Activated CD4-positive, CD25-positive, alpha-beta regulatory T cell treated with anti-CD3 and anti-CD28 coated beads, Interleukin-2, amount 50 U/mL, for 72 hours (primary cell): ENCODE measurements around the gene IFNE.

Source experiments
- DNase-seq: peaks from one replicate; pipeline ENCODE4 v3.0.0; 2021

The IFNE gene

GRCh38 chr9:21482213-21482612 is at the start of gene IFNE:
IFNE (minus strand) TSS chr9:21482313; CDS start chr9:21481694, 619 bp downstream.
- DNase-seq: no peak

DNA sequence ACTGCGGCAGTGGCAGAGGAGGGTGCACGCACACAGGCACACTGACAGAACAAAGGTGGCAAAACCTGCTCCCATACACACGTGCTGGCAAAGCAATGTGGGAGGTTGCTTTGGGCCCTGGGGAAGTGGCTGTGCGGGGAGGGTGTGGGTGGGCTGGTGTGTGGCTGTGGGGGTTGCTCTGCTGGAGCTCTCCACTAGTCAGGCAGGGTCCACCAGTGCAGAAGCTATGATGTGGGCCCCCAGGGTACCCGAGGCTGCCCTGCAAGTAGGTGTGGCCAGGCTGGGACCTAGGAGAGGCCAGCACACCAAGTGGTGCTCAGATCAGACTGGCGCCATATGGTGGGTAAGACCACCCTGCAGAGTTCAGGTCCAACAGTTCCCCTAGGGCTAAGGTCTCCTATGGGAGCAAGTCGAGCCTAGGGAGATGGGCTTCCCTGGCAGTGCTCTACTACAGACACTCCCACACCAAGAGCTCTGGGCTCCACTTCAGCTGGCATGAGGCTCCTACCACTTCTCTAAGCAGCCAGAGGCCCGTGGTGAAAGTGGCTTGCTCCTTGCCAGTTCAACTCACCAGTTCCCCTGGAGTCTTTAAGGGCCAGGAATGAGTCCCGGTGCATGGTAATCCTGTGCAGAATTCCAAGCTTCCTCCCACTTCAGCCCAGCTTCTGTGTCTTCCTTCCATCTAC is 46.2 kb upstream of the IFNE start:
- DNase-seq: no peak

DNA sequence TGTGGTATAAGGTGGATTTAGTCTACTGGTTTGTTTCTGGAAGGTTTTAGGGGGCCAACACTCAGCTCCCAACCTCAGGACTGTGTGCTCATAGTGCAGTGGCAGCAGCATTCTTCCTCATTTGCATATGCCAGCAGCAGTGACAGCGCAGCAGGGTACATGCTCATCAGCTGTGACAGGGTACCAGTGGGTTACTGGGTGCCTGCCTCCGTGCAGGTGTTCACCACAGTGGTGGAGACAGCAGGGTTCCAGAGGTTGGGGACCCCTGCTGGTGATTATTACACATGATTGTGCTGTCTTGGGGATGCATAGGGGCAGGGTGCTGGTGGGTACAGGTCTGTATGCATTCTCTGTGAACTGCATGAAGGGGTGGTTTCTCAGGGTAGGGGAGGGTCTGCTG is 45.5 kb upstream of the IFNE start:
- DNase-seq: no peak

DNA sequence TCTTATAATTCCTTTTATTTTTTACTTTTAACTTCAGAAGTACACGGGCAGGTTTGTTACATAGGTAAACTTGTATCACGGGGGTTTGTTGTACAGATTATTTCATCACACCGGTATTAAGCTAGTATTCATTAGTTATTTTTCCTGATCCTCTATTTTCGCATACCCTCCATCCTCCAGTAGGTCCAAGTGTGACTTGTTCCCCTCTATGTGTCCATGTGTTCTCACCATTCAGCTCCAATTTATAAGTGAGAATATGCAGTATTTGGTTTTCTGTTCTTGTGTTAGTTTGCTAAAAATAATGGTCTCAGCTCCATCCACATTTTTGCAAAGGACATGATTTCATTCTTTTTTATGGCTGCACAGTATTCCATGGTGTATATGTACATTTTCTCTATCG is 43.1 kb upstream of the IFNE start:
- no peak for DNase-seq

- DNase-seq: no peak
Measured at GRCh38 chr9:21524099-21524830, 42.2 kb upstream of the IFNE start.

DNA sequence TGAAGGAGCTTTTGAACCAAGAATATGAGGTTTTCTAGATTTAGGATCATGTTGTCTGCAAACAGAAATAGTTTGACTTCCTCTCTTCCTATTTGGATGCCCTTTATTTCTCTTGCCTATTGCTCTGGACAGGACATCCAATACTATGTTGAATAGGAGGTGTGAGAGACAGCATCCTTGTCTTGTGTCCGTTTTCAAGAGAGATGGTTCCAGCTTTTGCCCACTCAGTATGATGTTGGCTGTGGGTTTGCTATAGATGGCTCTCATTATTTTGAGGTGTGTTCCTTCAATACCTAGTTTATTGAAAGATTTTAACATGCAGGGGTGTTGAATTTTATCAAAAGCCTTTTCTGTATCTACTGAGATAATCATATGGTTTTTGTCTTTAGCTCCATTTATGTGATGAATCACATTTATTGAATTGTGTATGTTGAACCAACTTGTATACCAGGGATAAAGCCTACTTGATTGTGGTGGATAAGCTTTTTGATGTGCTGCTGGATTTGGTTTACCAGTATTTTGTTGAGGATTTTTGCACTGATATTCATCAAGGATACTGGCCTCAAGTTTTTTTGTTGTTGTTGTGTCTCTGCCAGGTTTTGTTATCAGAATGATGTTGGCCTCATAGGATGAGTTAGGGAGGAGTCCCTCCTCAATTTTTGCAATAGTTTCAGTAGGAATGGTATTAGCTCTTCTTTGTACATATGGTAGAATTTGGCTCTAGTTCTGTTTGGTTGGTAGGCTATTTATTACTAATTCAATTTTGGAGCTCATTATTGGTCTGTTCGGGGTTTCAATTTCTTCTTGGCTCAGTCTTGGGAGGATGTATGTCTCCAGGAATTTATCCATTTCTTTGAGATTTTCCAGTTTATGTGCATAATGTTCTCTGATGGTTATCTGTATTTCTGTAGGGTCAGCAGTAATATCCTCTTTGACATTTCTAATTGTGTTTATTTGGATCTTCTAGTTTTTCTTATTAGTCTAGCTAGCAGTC is 41.2 kb upstream of the IFNE start:
- DNase-seq: no peak

- no peak for DNase-seq
Measured at GRCh38 chr9:21522348-21522747, 40.2 kb upstream of the IFNE start.

GRCh38 chr9:21521448-21521847 is 39.3 kb upstream of the IFNE start:
- DNase-seq: no peak

DNA sequence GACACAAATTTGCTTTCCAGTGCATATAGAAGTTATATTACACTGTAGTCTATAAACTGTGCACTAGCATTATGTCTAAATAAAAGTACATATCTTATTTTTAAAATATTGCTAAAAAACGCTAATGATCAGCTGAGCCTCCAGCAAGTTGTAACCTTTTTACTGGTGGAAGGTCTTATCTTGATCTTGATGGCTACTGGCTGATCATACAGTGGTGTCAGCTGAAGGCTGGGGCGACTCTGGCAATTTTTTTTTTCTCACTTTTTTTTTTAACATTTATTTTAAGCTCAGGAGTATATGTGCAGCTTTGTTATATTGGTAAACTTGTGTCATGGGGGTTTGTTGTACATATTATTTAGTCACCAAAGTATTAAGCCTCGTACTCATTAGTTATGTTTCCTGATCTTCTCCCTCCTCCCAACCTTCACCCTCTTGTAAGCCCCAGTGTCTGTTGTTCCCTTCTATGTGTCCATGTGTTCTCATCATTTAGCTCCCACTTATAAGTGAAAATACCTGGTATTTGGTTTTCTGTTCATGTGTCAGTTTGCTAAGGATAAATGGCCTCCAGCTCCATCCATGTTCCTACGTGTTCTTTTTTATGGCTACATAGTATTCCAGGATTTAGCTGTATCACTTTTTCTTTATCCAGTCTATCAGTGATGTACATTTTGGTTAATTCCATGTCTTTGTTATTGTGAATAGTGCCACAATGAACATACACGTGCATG is 38.6 kb upstream of the IFNE start:
- no peak for DNase-seq

DNA sequence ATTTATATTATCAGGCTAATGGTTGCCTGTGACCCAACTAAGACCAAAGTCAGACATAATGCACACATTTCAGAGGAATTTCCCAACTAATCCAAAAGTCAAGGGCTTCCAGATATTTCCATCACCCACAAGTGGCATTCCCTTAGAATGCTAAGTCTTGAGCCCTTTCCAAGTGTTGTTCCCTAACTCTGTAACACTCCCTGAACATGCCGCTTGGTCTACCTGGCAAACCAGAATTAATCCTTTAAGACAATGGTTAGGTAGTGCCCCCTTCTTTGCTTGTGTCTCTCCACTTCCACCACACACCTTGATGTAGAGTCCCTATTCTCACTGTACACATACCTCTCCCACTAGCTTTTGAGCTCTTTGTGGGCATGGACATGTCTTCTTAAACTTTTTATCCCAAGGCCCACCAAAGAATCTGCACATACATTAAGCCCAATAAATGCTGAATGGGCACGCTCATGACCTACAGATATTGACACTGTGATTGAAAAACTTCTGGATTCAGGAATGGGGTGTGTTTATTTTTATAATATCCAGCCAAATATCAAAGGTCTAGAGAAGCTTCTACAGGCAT is 37.8 kb upstream of the IFNE start:
- DNase-seq: no peak

DNA sequence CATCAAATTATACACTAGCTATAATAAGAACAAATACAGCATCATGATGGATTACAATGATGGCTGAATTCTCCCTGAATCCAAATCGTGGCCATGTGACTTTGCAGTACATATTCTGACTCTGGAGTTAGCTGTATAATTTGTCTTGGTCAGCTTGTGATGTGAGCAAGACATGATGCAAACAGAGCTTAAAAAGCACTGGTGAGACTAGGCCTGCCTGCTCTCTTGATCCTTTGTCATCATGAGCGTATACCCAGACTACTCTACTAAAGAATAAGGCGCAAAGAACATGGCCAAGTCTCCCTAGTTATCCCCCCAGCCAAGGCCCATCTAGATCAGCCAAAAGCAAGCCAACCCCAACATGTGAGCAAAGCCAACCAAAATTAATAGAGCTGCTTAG is 34.7 kb upstream of the IFNE start:
- DNase-seq: no peak

- no peak for DNase-seq
Measured at GRCh38 chr9:21513431-21513830, 31.3 kb upstream of the IFNE start.

DNA sequence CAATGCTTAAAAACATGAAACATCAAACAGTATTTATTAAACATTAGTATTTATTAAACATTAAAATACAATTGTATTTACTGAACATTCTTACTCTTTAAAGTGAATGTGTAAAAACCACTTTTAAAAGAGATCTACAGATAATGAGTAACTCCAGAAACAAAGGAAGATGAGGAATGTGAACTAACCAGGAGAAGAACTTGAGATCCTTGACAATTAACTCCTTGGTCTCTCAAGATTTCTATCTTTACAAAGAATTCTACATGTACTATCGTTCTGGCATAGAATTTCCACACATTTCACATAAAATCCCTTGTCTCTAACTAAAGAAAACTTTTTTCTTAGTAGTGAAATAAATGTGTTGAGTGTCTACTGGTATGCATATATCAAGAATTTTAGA is 28.7 kb upstream of the IFNE start:
- DNase-seq: no peak

GRCh38 chr9:21507483-21507790 is 25.3 kb upstream of the IFNE start:
- no peak for DNase-seq

DNA sequence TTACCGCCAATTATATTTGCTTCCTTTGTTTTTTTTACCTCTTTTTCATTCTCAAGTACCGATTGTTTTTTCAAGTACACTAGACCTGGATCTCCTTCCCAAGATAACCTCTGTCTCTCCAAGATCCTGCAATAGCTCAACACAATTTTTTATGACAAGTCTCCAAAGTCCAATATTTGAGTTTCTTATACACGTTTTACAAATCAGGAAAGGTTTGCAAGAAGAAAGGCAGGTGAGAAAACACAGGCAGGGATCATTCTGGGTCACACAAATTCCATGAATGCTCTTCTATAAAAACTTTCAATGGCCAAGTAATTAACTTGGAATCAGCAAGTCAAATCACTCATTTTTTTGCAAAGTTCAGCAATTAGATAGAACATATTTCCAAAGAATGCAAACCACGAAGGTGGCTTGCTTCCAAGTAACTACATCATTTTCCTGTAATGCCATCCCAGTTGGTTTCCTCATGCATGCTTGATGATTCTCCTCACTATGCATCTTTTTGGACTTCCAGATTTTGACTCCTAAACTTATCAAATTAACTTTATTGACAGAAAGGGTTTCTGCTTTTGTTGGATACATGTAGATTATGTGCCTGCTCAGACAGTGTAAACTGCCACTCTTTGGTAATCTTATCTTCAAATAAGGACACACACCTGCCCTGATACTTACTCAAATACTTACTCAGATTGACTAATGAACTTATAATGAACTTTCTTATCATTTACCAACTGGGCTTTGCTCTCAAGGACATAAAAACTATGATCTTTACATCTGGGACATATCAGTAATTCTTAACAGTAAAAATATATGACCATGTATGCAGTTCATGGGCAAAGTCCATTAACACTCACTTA is 24.7 kb upstream of the IFNE start:
- no peak for DNase-seq

DNA sequence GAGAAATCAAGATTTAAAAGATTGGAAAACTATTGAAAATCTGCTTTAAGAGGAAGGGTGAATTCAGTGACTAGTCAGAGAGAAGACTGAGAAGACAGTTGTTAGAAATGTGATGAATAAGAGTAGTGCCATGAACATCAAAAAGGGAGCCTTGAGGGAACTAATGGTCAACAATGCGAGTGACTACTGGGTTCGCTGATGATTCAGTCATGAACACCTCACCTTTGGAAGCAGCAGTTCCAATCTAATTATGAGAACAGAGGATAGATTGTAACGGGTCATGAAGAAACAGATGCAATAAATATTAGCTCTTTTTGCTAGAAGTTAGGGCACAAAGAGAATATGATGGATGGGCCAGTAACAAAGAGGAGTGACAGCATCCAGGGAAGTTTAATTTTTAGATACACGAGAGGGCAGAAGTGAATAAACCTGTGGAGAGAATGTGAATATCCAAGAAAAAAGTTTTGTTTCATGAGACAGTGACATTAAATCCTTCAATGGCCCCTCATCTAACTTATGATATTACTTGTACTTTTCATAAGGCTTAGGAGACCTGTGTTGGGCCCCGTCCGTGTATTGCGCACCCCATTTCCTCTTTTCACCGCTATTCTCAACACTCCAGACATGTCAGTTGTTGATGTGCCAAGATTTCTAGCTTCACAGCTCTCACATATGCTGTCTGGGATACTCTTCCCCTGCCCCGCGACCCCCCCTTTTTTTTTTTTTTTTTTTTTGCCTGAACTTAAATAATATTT is 23.5 kb upstream of the IFNE start:
- DNase-seq: no peak

- no peak for DNase-seq
Measured at GRCh38 chr9:21504894-21505293, 22.8 kb upstream of the IFNE start.

DNA sequence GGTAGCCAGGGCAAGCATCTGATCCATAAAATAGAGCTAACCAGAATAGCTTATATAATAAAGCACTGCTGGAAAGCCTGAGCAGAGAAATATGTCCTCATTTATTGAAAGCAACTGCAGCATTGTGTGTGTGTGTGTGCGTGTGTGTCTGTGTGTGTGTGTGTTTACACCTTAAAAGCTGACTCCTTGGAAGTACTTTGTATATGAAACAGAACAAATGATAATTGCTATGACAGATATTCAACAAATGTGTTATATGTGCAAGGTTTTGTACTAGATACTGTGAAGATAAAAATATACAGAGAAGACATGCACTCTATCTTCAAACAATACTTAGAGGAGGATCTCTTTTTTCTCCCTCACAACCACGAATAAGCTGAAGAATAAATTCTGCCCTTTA is 22.0 kb upstream of the IFNE start:
- DNase-seq: no peak

GRCh38 chr9:21502586-21502985 is 20.5 kb upstream of the IFNE start:
- no peak for DNase-seq

DNA sequence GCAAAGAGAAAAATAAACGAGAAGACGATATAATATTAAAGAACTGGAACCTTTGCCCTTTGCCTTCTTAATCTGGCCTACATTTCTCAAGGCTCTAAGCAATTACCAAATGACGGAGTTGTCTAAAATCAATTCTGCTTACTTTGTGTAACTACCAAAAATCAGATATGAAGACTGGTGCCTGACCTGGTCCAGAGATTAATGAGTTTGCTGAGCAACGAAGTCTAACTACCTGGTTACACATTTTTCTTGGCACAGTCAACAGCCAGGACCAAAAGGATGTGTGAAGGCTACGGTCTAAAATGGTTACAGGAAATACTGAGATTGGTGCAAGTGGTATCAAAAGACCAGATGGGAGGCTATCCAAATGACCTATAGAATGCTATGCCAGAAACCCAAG is 17.8 kb upstream of the IFNE start:
- DNase-seq: no peak

GRCh38 chr9:21491756-21492155 is 9.6 kb upstream of the IFNE start:
- DNase-seq: no peak
